ENCODE data around the gene COL28A1.

The COL28A1 gene

GRCh38 chr7:7385421-7385820, 150.3 kb downstream of the COL28A1 start:
- no peaks in the 10 kb centered on the region for H3K79me2 ChIP-seq (ENCODE audit: insufficient read depth, low read length)

GRCh38 chr7:7384228-7384627, 151.4 kb downstream of the COL28A1 start:
- H3K79me2 ChIP-seq (ENCODE audit: insufficient read depth, low read length): no peaks in the 10 kb centered on the region
- no peak overlapping the region for H3K4me3 ChIP-seq (ENCODE audit: low read depth in 1 of 2, low read length in 2 of 2)
- no peaks in the 10 kb centered on the region for H3K36me3 ChIP-seq (ENCODE audit: insufficient read depth, low read length)
- DNase-seq (no peak), ATAC-seq (ENCODE audit: insufficient read depth, low read depth) (no peak)
- H3K4me1 ChIP-seq (ENCODE audit: insufficient read depth, low read length): no peaks in the 10 kb centered on the region
- no peak overlapping the region for H2AFZ ChIP-seq (ENCODE audit: low read depth, low read length)
- no peaks in the 10 kb centered on the region for H3K9me3 ChIP-seq (ENCODE audit: insufficient read depth, low read length, severe bottlenecking)
- no peak overlapping the region for H3K27ac ChIP-seq (ENCODE audit: low read length)
- no peaks in the 10 kb centered on the region for H4K20me1 ChIP-seq (ENCODE audit: insufficient read depth, low read length)
- H3K9ac ChIP-seq (ENCODE audit: low read depth, low read length): no peak overlapping the region
- H3K4me2 ChIP-seq (ENCODE audit: insufficient read depth, low read length): no peak overlapping the region
- no peaks in the 10 kb centered on the region for H3K27me3 ChIP-seq (ENCODE audit: insufficient read depth, low read length, poor library complexity)
- TF ChIP-seq EZH2 (IDR thresholded peaks at IDR 0.05; ENCODE audit: borderline replicate concordance, low read depth, low read length, severe bottlenecking) (no peak), CTCF (IDR thresholded peaks at IDR 0.05; ENCODE audit: borderline replicate concordance, extremely low read depth, low read length, poor library complexity, severe bottlenecking) (no peak)

More at GRCh38 chr7:7385421-7385820, 150.3 kb downstream of the COL28A1 start:
- Histone ChIP-seq H3K9me3 (ENCODE audit: insufficient read depth, low read length, severe bottlenecking) (no peaks in the 10 kb centered on the region), H3K36me3 (ENCODE audit: insufficient read depth, low read length) (no peaks in the 10 kb centered on the region), H3K4me3 (ENCODE audit: low read depth in 1 of 2, low read length in 2 of 2) (no peak overlapping the region), H3K27ac (ENCODE audit: low read length) (no peak overlapping the region), H4K20me1 (ENCODE audit: insufficient read depth, low read length) (no peaks in the 10 kb centered on the region), H3K4me1 (ENCODE audit: insufficient read depth, low read length) (no peaks in the 10 kb centered on the region), H2AFZ (ENCODE audit: low read depth, low read length) (no peak overlapping the region), H3K9ac (ENCODE audit: low read depth, low read length) (no peak overlapping the region), H3K27me3 (ENCODE audit: insufficient read depth, low read length, poor library complexity) (no peaks in the 10 kb centered on the region), H3K4me2 (ENCODE audit: insufficient read depth, low read length) (no peak overlapping the region)
- TF ChIP-seq CTCF (IDR thresholded peaks at IDR 0.05; ENCODE audit: borderline replicate concordance, extremely low read depth, low read length, poor library complexity, severe bottlenecking) (no peak), EZH2 (IDR thresholded peaks at IDR 0.05; ENCODE audit: borderline replicate concordance, low read depth, low read length, severe bottlenecking) (no peak)
- ATAC-seq (ENCODE audit: insufficient read depth, low read depth) (no peak), DNase-seq (no peak)

GRCh38 chr7:7375538-7375937, 160.1 kb downstream of the COL28A1 start:
- DNase-seq (no peak), ATAC-seq (ENCODE audit: insufficient read depth, low read depth) (no peak)
- H3K27ac ChIP-seq (ENCODE audit: low read length): no peak overlapping the region
- no peak overlapping the region for H3K9ac ChIP-seq (ENCODE audit: low read depth, low read length)
- no peak overlapping the region for H2AFZ ChIP-seq (ENCODE audit: low read depth, low read length)
- H4K20me1 ChIP-seq (ENCODE audit: insufficient read depth, low read length): no peaks in the 10 kb centered on the region
- no peaks in the 10 kb centered on the region for H3K79me2 ChIP-seq (ENCODE audit: insufficient read depth, low read length)
- H3K4me2 ChIP-seq (ENCODE audit: insufficient read depth, low read length): no peak overlapping the region
- no peak for TF ChIP-seq CTCF (IDR thresholded peaks at IDR 0.05; ENCODE audit: borderline replicate concordance, extremely low read depth, low read length, poor library complexity, severe bottlenecking)
- TF ChIP-seq EZH2 (IDR thresholded peaks at IDR 0.05; ENCODE audit: borderline replicate concordance, low read depth, low read length, severe bottlenecking): no peak
- H3K27me3 ChIP-seq (ENCODE audit: insufficient read depth, low read length, poor library complexity): peaks cover 6% of the 10 kb centered on the region
- no peaks in the 10 kb centered on the region for H3K4me1 ChIP-seq (ENCODE audit: insufficient read depth, low read length)
- no peak overlapping the region for H3K4me3 ChIP-seq (ENCODE audit: low read depth in 1 of 2, low read length in 2 of 2)
- H3K9me3 ChIP-seq (ENCODE audit: insufficient read depth, low read length, severe bottlenecking): no peaks in the 10 kb centered on the region
- no peaks in the 10 kb centered on the region for H3K36me3 ChIP-seq (ENCODE audit: insufficient read depth, low read length)

GRCh38 chr7:7370076-7370475, 165.6 kb downstream of the COL28A1 start:
- ATAC-seq (ENCODE audit: insufficient read depth, low read depth): no peak
- Histone ChIP-seq H3K9ac (ENCODE audit: low read depth, low read length) (no peak overlapping the region), H3K27ac (ENCODE audit: low read length) (no peak overlapping the region), H3K9me3 (ENCODE audit: insufficient read depth, low read length, severe bottlenecking) (no peaks in the 10 kb centered on the region), H3K4me2 (ENCODE audit: insufficient read depth, low read length) (no peak overlapping the region), H3K4me1 (ENCODE audit: insufficient read depth, low read length) (no peaks in the 10 kb centered on the region), H3K79me2 (ENCODE audit: insufficient read depth, low read length) (no peaks in the 10 kb centered on the region), H3K4me3 (ENCODE audit: low read depth in 1 of 2, low read length in 2 of 2) (no peak overlapping the region), H3K27me3 (ENCODE audit: insufficient read depth, low read length, poor library complexity) (no peaks in the 10 kb centered on the region), H2AFZ (ENCODE audit: low read depth, low read length) (no peak overlapping the region), H3K36me3 (ENCODE audit: insufficient read depth, low read length) (no peaks in the 10 kb centered on the region), H4K20me1 (ENCODE audit: insufficient read depth, low read length) (no peaks in the 10 kb centered on the region)
- no peak for TF ChIP-seq CTCF (IDR thresholded peaks at IDR 0.05; ENCODE audit: borderline replicate concordance, extremely low read depth, low read length, poor library complexity, severe bottlenecking)
- no peak for TF ChIP-seq EZH2 (IDR thresholded peaks at IDR 0.05; ENCODE audit: borderline replicate concordance, low read depth, low read length, severe bottlenecking)
- DNase-seq: no peak
